BJ (cell line): ENCODE results near the gene RAB7A. TPM values are rescaled to one million over a fixed set of nuclear protein-coding genes. Genes with fewer than 3 reads are reported as not detected.

Source experiments
- CTCF ChIA-PET: fragments of 350-600 bp; formaldehyde crosslinking; extraction: SDS; loops from one replicate; lab custom pipeline; 2021; ENCODE audit warnings: antibody characterized with exemption, inconsistent platforms; lab: Yijun Ruan, JAX
- POLR2A ChIA-PET: fragments of 300-600 bp; sonication (Branson Sonifier 250); formaldehyde crosslinking; extraction: SDS; loops from one replicate; lab custom pipeline; 2021; ENCODE audit warnings: antibody characterized with exemption; lab: Charles Lee
- DNase-seq: peaks from one replicate; pipeline ENCODE4 v3.0.0-alpha.2; 2011; ENCODE audit warnings: low read depth
- H3K27me3 ChIP-seq: 2 replicates; pipeline ENCODE4 v1.6.0; 2011; ENCODE audit warnings: low read length; ENCODE audit not compliant: control insufficient read depth, insufficient read depth
- H3K36me3 ChIP-seq: 2 replicates; pipeline ENCODE4 v1.5.1; 2011; ENCODE audit warnings: low read length; ENCODE audit not compliant: control insufficient read depth, insufficient read depth
- H3K4me3 ChIP-seq: 2 replicates; pipeline ENCODE4 v1.5.1; 2011; ENCODE audit warnings: low read depth, mild to moderate bottlenecking, control low read depth, low read length
- CTCF ChIP-seq: IDR thresholded peaks from 2 replicates; pipeline ENCODE4 v1.5.1; 2011; ENCODE audit warnings: low read depth, mild to moderate bottlenecking, control low read depth, inconsistent platforms, low read length, moderate library complexity; ENCODE audit not compliant: insufficient read depth
- polyA plus RNA-seq: library from polyadenylated mRNA; depleted of rRNA; stranded (reverse); fragments of >200 nt; gene quantifications from 2 replicates; pipeline ENCODE4 v1.2.3, GENCODE V29; 2011

Gene RAB7A
- polyA plus RNA-seq, 1 experiment = 202 TPM

GRCh38 chr3:128794067-128794768 lies 68.2 kb downstream of the RAB7A start:
- Histone ChIP-seq H3K36me3 (peaks cover 6% of the 10 kb centered on the region), H3K4me3 (no peak overlapping the region), H3K27me3 (no peaks in the 10 kb centered on the region)
- ChIA-PET CTCF (interaction anchor here (0.7 to 7.5 kb wide), 29 partner anchors 7 to 178 kb away, joined by 3 to 51 read pairs (median 6); partner anchors contain the start of gene RAB7A), POLR2A (interaction anchor here (1.2 kb wide), 1 partner anchor 114 kb away, joined by 4 read pairs; no protein-coding TSS in a partner anchor)
- no peak for TF ChIP-seq CTCF
- peak; percentile 63 for DNase-seq

GRCh38 chr3:128794770-128795649 lies 69.0 kb downstream of the RAB7A start:
- peak; percentile 79 for TF ChIP-seq CTCF
- Histone ChIP-seq H3K36me3 (peaks cover 8% of the 10 kb centered on the region), H3K4me3 (no peak overlapping the region), H3K27me3 (no peaks in the 10 kb centered on the region)
- no peak for DNase-seq
- CTCF ChIA-PET = interaction anchor here (0.7 to 7.5 kb wide), 37 partner anchors 8 to 178 kb away, joined by 3 to 51 read pairs (median 4); partner anchors contain the start of gene RAB7A
- POLR2A ChIA-PET = interaction anchor here (1.2 kb wide), 1 partner anchor 115 kb away, joined by 4 read pairs; no protein-coding TSS in a partner anchor

- H3K36me3 ChIP-seq = peaks cover 10% of the 10 kb centered on the region
- DNase-seq = no peak
- H3K4me3 ChIP-seq = no peak overlapping the region
- POLR2A ChIA-PET = no interaction called here
- CTCF ChIA-PET = interaction anchor here (0.7 to 1.8 kb wide), 5 partner anchors 72 to 192 kb away, joined by 3 to 10 read pairs (median 3); no protein-coding TSS in a partner anchor
- TF ChIP-seq CTCF = no peak
- no peaks in the 10 kb centered on the region for H3K27me3 ChIP-seq
Observed at GRCh38 chr3:128799653-128800052, 73.7 kb downstream of the RAB7A start.

- CTCF ChIA-PET = interaction anchor here (0.6 to 1.8 kb wide), 4 partner anchors 12 to 182 kb away, joined by 3 to 10 read pairs (median 4); no protein-coding TSS in a partner anchor
- no peak for TF ChIP-seq CTCF
- H3K36me3 ChIP-seq = peaks cover 10% of the 10 kb centered on the region
Observed at GRCh38 chr3:128800241-128801187, 74.5 kb downstream of the RAB7A start.

More at GRCh38 chr3:128800241-128801187, 74.5 kb downstream of the RAB7A start:
- Histone ChIP-seq H3K4me3 (no peak overlapping the region), H3K27me3 (no peaks in the 10 kb centered on the region)
- DNase-seq = no peak
- POLR2A ChIA-PET = no interaction called here
